KOPT-K1 (cell line): Measurements from ENCODE around the gene GSTM4.

ENCODE experiments used
- H3K27ac ChIP-seq: fragments of 200-600 bp; sonication (generic); 2 replicates; pipeline ENCODE4 v1.5.1; 2016; ENCODE audit warnings: antibody characterized with exemption, mild to moderate bottlenecking, low read depth, low read length; ENCODE audit not compliant: poor library complexity, severe bottlenecking
- H3K36me3 ChIP-seq: fragments of 200-600 bp; sonication (generic); 2 replicates; pipeline ENCODE4 v1.5.1; 2017; ENCODE audit warnings: antibody characterized with exemption, mild to moderate bottlenecking, low read length, moderate library complexity; ENCODE audit not compliant: insufficient read depth
- H3K9me3 ChIP-seq: fragments of 200-600 bp; sonication (generic); 2 replicates; pipeline ENCODE4 v1.5.1; 2017; ENCODE audit warnings: antibody characterized with exemption, low read length, mild to moderate bottlenecking; ENCODE audit not compliant: insufficient read depth, poor library complexity, severe bottlenecking

The GSTM4 gene

DNA sequence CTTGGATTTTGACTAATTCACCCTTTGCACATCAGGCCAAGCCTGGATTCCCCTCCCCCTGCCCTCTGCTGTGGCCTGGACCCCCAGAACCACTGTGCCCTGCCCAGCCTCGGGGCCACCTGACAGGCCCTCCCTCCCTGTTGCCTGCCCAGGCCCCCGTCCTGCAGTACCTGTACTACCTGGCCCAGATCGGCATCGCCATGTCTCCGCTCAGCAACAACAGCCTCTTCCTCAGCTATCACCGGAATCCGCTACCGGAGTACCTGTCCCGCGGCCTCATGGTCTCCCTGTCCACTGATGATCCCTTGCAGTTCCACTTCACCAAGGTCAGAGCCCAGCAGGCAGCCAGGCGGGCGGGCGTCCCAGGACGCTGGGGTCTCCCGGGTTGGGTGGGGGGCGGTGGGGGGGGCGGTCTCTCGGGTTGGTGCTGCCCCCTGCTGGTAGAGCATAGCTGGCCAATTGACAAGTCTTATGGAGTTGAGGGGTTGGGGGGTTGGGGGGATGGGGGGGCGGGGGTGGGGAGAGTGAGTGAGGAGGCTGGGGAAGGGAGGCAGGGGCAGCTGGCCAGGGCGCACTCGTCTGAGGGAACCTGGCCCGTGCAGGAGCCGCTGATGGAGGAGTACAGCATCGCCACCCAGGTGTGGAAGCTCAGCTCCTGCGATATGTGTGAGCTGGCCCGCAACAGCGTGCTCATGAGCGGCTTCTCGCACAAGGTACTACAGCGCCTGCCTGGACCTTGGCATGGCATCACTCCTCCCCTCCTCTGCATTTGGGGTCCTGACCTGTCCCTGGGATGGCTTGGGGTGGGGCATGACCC is 25.6 kb upstream of the GSTM4 start:
- Histone ChIP-seq H3K36me3 (peaks cover 72% of the 10 kb centered on the region), H3K27ac (no peak overlapping the region), H3K9me3 (no peaks in the 10 kb centered on the region)

DNA sequence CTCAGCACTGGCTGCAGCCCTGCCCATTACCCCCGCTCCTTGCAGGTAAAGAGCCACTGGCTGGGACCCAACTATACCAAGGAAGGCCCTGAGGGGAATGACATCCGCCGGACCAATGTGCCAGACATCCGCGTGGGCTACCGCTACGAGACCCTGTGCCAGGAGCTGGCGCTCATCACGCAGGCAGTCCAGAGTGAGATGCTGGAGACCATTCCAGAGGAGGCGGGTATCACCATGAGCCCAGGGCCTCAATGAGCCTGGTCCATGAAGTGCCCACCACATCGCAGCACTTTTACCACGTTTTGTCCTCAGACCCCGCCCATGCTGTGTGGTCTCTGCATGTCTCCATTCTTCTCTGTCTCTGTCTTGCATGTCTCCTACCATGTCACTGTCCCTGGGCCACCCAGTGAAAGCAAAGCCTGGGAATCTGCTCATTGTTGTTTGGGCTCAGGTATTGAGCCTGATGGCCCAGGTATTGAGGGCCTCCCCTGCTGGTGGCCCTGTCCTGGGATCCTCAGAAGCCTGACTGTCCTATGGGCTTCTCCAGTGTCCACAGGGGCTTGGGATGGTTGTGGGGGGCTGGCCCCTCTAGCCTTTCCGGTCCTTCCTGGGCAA is 24.9 kb upstream of the GSTM4 start:
- no peaks in the 10 kb centered on the region for H3K9me3 ChIP-seq
- no peak overlapping the region for H3K27ac ChIP-seq
- H3K36me3 ChIP-seq = peaks cover 65% of the 10 kb centered on the region

DNA sequence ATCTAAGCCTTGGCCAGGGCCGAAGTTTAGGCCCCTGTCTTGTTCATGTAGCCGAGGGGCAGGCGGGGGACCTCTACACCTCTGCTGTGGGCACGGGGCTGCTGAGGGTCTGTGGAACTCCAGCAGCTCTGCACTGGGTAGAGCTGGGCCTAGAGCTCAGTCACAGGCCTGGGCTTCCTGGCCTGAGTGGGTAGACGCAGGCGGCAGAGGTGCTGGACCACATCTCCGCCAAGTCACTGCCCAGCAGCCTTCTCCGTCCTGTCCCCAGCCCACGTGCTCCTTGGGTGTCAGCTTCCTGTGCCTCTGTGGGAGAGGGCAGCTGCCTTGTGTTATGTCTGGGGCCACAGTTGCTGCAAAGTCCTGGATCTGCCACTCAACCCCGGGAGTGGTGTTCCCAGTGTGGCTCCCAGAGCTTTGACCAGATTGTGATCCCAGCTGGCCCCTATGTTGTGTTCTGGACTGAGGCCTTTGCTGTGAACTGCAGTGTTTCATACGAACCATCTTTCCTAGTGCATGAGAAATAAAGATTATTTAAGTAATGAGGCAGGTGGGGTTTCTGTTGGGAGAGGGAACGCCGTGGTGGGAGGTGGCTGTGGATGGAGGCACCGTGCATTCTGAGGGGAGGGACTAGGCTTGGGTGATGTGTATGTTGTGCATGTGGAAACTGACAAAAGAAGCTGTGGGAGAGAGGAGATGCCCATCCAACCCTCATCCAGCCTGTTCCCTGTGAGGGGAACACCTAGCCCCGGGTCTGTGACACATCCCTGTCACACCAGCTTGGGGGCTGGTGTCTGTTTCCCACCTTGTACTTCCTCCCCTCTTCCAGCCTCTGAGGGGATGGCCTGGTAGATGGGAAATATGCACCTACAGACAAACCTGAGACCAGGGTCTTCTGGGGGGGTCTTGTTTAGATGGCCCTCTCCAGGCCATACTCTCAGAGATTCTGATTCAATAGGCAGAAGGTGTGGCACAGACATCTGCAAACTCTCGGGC is 24.1 kb upstream of the GSTM4 start:
- Histone ChIP-seq H3K27ac (no peak overlapping the region), H3K36me3 (peaks cover 57% of the 10 kb centered on the region), H3K9me3 (no peaks in the 10 kb centered on the region)

DNA sequence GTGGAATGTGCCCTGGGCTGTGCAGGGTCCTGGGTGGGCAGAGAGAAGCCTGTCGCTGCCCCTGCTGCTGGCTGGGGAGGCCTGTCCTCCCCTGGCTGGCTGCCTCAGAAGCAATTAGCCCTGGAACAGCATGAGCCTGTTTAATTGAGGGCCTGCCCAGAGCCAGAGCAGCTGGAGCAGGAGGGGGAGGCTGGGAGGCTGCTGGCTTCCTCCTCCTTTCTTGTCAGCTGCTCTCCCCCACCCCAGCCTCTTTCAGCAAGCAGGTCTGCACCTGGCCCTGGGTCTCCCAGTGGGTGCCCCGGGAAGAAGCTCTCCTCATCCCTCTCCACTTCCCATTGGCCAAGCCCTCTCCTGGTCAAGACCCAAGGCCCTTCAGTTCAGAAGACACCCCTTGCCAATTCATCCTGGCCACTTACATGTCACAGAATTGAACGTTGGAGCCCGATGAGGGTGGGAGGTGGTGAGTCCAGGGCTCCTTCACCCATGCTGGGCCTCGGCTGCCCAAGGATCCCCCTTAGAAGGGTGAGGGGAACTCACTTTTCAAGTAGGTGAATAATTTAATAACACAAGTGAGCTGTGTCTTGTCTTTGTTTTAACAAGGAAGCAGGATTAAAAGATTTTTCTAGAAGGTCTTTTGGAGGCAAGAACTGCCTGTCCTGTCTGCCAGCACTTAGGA is 23.1 kb upstream of the GSTM4 start:
- H3K27ac ChIP-seq = no peak overlapping the region
- peaks cover 47% of the 10 kb centered on the region for H3K36me3 ChIP-seq

DNA sequence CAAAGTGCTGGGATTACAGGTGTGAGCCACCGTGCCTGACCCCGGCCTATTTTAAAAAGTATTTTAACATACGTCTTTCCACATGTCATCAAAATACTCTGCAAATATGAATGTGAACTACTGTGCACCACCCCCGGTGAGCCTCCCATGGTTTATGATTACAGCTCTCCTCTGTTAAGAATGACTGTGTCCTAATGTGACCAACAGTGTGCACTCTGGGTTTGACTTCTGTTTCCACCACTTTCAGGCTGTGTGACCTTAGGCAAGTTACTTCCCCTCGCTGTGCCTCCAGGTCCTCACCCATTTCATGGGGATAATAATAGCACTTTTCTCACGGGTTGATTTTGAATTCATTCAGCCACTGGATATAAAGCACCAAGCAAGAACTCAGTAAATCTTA is 21.6 kb upstream of the GSTM4 start:
- Histone ChIP-seq H3K9me3 (no peaks in the 10 kb centered on the region), H3K27ac (no peak overlapping the region), H3K36me3 (peaks cover 32% of the 10 kb centered on the region)

More for the DNA sequence above, 23.1 kb upstream of the GSTM4 start:
- no peaks in the 10 kb centered on the region for H3K9me3 ChIP-seq

DNA sequence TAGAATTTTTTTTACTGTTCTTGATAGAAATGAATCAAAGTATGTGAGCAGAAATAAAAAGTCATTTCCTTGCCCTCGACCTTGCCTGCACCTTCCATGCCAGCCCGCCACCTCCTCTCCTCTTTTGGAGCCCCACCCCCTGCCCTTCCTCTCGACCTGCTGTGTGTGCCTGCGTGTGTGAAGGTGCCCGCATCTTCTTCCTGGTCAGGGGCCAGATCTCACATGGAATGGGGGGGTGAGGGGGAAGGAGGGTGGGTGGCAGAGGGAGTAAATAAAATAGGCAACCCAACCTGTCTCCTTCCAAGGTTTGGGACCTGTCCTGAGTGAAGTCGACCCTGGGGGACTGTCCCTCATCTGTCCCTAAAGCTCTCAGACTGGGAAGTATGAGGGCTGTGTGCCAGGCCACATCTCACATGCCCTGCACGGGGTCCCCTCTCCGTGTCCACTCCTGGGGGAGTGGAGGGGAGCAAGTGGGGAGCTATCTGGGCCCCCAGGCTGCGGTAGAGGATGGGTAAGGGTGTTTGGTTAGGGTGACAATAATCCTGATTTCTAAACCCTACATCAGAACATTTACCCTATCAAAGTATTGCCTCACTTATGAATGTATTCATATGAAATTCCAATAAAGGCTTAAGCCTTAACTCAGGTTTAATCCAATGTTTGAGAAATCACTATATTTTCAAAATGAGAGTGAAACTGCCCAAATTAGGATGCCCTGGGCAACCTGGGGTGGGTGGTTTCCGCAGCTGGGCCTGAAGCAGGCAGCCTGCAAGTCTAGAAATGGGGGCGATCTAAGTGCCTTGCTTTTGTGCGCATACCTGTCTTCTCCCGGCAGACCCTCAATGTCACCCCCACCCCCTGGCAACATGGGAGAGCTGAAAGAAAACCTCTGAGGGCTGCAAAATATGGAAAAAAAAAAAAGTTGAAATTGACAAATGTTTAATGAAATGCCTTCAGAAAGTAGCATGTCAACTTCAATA is 20.8 kb upstream of the GSTM4 start:
- Histone ChIP-seq H3K9me3 (no peaks in the 10 kb centered on the region), H3K36me3 (peaks cover 24% of the 10 kb centered on the region), H3K27ac (no peak overlapping the region)

DNA sequence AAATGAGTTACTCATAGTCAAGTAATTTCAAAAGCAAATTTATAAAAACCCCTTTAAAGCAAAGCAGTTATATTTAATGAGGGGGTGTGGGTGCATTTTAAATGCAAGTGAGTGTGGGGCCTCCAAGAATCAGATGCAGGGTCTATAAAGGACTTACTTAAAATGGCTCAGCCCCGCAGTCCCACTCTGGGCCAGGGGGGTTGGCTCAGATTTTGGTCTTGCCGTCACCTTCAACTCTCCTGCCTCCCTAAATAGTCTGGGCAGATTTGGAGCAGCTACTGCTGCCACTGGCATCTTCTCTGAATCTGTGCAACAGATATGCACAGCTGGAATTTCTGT is 20.1 kb upstream of the GSTM4 start:
- H3K27ac ChIP-seq = no peak overlapping the region
- H3K36me3 ChIP-seq = peaks cover 18% of the 10 kb centered on the region
- no peaks in the 10 kb centered on the region for H3K9me3 ChIP-seq

DNA sequence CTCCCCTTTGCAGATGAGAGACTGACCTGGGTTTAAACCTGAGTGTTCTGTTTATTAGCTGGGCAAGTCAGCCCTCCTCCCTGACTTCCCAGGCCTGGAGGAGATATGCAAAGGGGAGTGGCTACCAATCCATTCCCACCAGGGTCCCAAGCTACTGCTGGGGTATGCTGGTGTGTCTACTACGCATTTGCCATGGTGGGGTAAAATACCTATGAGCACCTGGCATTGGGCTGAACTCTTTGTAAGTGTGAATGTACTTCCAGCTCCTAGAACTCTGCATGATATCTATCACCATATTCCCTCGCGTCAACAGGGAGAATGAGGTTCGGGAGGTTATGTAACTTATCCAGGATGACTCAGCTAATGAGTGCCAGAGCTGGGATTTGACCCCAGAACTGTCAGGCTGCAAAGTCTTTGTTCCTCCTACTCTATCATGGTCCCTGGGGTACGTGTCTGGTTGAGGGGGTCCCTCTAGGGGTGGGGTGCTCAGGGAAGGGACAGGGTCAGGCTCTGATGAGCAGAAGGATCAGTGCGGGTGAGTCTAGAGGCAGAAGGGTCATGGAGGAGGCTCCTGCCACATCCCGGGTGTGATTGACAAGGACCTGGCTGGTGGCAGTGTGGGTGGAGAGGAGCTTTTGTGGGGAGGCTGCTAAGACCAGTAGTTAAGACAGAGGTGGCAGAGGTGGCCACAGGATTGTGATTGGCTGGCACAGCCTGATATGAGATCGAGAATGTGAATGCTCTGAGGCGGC is 19.5 kb upstream of the GSTM4 start:
- Histone ChIP-seq H3K27ac (no peak overlapping the region), H3K9me3 (no peaks in the 10 kb centered on the region)

DNA sequence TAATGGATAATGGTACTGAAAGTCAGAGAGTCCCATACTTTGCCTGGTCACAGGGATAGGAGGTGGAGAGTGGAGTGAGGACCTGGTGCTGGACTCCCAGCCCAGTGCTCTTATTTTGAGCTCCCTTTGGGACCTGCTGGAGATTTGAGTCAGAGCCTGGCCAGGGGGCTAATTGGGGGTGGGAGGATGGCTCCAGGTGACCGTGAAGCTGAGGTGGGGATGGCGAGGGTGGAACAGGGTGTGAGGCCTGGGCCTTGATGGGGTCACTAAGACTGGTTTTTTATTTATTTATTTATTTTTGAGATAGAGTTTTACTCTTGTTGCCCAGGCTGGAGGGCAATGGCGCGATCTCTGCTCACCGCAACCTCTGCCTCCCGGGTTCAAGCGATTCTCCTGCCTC is 18.5 kb upstream of the GSTM4 start:
- H3K36me3 ChIP-seq = peaks cover 2% of the 10 kb centered on the region
- H3K27ac ChIP-seq = no peak overlapping the region
- no peaks in the 10 kb centered on the region for H3K9me3 ChIP-seq

More for the DNA sequence above, 19.5 kb upstream of the GSTM4 start:
- H3K36me3 ChIP-seq = peaks cover 13% of the 10 kb centered on the region

DNA sequence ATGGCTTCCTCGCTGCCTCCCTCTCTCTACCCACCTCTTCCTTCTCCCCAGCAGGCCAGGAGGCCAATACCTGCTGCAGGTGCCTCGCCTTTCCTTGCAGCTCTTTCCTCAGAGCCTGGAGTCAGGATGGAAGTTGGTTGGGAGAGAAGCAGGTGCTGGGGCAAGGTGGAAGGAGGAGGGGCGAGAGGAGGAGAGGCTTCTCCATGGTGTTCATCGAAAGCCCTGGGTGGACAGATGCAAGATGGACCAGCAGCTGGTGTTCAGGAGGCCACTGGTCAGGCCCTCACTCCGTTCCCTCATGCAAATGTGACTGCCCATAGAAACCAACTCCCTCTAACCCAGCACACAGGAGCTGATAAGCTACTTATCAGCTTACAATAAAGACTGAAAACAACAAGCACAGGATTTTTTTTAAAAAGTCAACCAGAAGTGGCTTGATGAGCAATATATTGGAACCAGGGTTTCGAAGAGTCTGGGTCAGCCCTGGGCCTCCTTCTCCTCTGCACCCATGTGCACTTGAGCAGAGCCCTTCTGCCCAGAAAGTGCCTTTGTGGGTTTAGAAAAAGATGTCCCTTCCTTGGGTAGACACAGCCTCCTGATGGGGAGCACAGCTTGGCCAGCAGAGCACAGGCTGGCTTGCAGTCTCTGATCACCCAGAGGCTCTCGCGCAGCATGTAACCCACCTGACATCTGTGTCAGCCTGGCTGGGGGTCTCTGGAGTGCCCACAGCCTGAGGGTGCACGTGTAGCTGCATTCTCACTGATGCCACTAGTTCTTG is 16.6 kb upstream of the GSTM4 start:
- no peaks in the 10 kb centered on the region for H3K9me3 ChIP-seq
- no peak overlapping the region for H3K27ac ChIP-seq
- no peaks in the 10 kb centered on the region for H3K36me3 ChIP-seq

DNA sequence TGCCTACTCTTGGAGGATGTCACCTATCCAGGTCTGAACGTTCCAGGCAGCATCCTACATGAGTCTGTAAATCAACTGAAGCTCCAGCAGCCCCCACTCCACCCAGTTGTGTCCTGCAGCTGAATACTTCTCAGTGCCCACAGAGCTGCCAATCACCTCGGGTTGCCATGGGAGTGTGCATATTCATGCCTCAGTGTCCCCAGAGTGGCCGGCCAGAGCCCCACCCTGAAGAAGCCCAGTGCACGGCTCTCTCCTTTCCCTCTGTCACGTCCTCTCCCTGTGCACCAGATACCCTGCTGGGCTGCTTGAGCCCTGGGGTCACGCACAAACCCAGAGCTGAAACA is 16.1 kb upstream of the GSTM4 start:
- H3K9me3 ChIP-seq = no peaks in the 10 kb centered on the region
- no peak overlapping the region for H3K27ac ChIP-seq
- no peaks in the 10 kb centered on the region for H3K36me3 ChIP-seq

DNA sequence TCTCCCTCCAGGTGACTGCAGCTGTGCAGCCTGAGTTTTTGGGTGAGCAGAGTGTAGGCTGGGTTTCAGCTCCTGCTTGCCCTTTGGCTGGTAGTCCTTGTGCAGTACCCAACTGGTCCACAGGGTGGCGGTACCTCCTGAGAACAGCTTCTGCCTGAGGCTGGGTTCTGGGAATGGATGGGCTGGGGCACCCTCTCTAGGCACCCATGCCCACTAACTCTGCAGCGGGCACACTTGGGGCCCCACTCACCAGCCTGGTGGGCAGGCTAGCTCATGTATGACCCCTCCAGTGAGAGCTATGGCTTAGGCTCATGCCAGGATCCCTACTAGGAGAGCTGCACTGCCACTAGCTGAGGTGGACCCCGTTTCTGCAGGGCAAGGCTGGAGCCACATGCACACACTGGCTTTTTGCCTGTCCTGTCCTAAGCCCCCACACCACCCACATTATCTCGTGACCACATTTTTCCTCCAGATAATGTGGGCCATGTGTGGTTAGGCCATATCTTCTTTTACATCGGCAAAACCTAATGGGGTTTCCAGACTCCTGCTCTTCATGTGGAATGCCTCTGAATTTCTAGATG is 15.5 kb upstream of the GSTM4 start:
- no peak overlapping the region for H3K27ac ChIP-seq
- no peaks in the 10 kb centered on the region for H3K36me3 ChIP-seq
- H3K9me3 ChIP-seq = no peaks in the 10 kb centered on the region
